ENCODE measurements around the gene CFAP141. TPM values are rescaled to one million over a fixed set of nuclear protein-coding genes. Genes with fewer than 3 reads are reported as not detected.
A peak's percentile ranks its signal among the peaks of the same experiment; 100 is the strongest.

CFAP141 gene
- polyA plus RNA-seq, 1 donor (not counting 4 experiments of a cell fraction or from before 2014, with no cell fraction given): not detected

DNA sequence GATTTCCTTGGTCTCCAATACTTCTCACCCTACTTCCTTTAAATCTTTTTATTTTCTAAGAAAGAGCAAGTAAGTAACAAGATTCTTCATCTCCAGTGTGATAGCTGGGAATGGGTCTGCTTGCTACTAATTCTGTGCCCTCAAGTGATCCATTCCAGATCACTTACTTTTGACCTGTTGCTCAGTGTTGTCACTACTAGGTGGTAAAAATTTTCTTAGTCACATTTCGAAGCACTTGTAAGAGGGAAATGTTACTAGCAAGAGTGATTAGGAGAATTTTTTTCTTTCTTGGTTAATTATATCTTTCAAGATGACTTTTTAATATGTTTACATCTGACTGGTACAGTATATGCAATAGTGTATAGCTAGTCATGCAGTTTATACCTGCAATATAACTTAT lies 16.8 kb upstream of the CFAP141 start:
- no peaks in the 10 kb centered on the region for H3K9me3 ChIP-seq (ENCODE audit: control insufficient read depth, low read depth, low read length)
- H4K20me1 ChIP-seq (ENCODE audit: control insufficient read depth, extremely low read depth, insufficient read depth, low read length): peaks cover 7% of the 10 kb centered on the region
- peaks cover 91% of the 10 kb centered on the region for H3K79me2 ChIP-seq (ENCODE audit: control insufficient read depth, insufficient read depth, low read length)
- peaks cover 7 to 35% of the 10 kb centered on the region in 2 experiments for H3K36me3 ChIP-seq (ENCODE audit: control insufficient read depth in 2 of 2, extremely low read depth in 1 of 2, insufficient read depth in 2 of 2, low read length in 2 of 2)
- dilution Hi-C loops (cut with MboI; ENCODE audit: extremely low pct_ligation_motif_present, low sequenced_read_pairs): no loop called here
- H3K4me1 ChIP-seq (ENCODE audit: control insufficient read depth, extremely low read depth, insufficient read depth, low read length): peaks cover 16% of the 10 kb centered on the region
- no peak overlapping the region for H2AFZ ChIP-seq (ENCODE audit: control insufficient read depth, low read length)
- peaks cover 3% of the 10 kb centered on the region for H3K9me1 ChIP-seq (ENCODE audit: control insufficient read depth, extremely low read depth, insufficient read depth, low read length)
- no peak for DNase-seq (ENCODE audit: low read depth, low spot score)
- no peak for FAIRE-seq
- no peak overlapping the region for H3K27ac ChIP-seq (ENCODE audit: control insufficient read depth, insufficient read depth, low read length)
- H3K27me3 ChIP-seq (ENCODE audit: control insufficient read depth, extremely low read depth, insufficient read depth, low read length): no peaks in the 10 kb centered on the region
- peak overlapping the region in 1 of 3 experiments; percentile 2 for H3K4me3 ChIP-seq (ENCODE audit: control insufficient read depth in 2 of 3, extremely low read depth in 1 of 3, insufficient read depth in 2 of 3, low read depth in 1 of 3, low read length in 3 of 3)
- H3K4me2 ChIP-seq (ENCODE audit: control insufficient read depth, extremely low read depth, insufficient read depth, low read depth, low read length): peak overlapping the region; percentile 24
- no peak overlapping the region for H3K9ac ChIP-seq (ENCODE audit: control insufficient read depth, extremely low read depth, insufficient read depth, low read length)
- no peak for TF ChIP-seq EZH2 (IDR thresholded peaks at IDR 0.05; ENCODE audit: low read length)
- TF ChIP-seq, protein P1, sequence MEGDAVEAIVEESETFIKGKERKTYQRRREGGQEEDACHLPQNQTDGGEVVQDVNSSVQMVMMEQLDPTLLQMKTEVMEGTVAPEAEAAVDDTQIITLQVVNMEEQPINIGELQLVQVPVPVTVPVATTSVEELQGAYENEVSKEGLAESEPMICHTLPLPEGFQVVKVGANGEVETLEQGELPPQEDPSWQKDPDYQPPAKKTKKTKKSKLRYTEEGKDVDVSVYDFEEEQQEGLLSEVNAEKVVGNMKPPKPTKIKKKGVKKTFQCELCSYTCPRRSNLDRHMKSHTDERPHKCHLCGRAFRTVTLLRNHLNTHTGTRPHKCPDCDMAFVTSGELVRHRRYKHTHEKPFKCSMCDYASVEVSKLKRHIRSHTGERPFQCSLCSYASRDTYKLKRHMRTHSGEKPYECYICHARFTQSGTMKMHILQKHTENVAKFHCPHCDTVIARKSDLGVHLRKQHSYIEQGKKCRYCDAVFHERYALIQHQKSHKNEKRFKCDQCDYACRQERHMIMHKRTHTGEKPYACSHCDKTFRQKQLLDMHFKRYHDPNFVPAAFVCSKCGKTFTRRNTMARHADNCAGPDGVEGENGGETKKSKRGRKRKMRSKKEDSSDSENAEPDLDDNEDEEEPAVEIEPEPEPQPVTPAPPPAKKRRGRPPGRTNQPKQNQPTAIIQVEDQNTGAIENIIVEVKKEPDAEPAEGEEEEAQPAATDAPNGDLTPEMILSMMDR (optimal IDR thresholded peaks at IDR 0.05 in 1 of 3, IDR thresholded peaks at IDR 0.05 in 1 of 3, conservative IDR thresholded peaks at IDR 0.05 in 1 of 3; ENCODE audit: extremely low read depth in 1 of 3, insufficient read depth in 2 of 3, low read length in 3 of 3): no peak

DNA sequence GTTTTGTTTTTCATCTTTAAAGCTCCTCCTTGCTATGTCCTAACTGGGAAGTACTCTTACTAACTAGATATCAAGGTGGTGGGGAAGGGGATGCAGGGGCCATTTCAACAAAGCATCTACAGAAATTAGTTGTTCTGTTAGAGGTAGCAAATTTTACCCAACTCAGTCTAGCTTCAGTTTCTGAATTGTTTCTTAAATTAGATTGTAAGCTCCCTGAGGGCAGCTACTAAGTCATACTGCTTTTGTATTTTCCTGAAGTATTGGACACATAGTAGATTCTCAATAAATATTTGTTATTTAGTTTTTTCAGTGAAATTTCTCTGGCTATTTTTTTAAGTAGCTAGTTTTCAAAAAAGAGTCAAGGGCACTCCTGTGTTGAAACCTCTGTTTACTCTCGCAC lies 16.4 kb upstream of the CFAP141 start:
- H3K79me2 ChIP-seq (ENCODE audit: control insufficient read depth, insufficient read depth, low read length): peaks cover 93% of the 10 kb centered on the region
- dilution Hi-C loops (cut with MboI; ENCODE audit: extremely low pct_ligation_motif_present, low sequenced_read_pairs): no loop called here
- peaks cover 3% of the 10 kb centered on the region for H3K9me1 ChIP-seq (ENCODE audit: control insufficient read depth, extremely low read depth, insufficient read depth, low read length)
- H3K4me3 ChIP-seq (ENCODE audit: control insufficient read depth in 2 of 3, extremely low read depth in 1 of 3, insufficient read depth in 2 of 3, low read depth in 1 of 3, low read length in 3 of 3): peak overlapping the region; percentile 91 to 99 (median 94)
- H4K20me1 ChIP-seq (ENCODE audit: control insufficient read depth, extremely low read depth, insufficient read depth, low read length): peaks cover 7% of the 10 kb centered on the region
- H3K4me2 ChIP-seq (ENCODE audit: control insufficient read depth, extremely low read depth, insufficient read depth, low read depth, low read length): peak overlapping the region; percentile 75
- FAIRE-seq (no peak), DNase-seq (ENCODE audit: low read depth, low spot score) (no peak)
- H3K27me3 ChIP-seq (ENCODE audit: control insufficient read depth, extremely low read depth, insufficient read depth, low read length): no peaks in the 10 kb centered on the region
- no peaks in the 10 kb centered on the region for H3K9me3 ChIP-seq (ENCODE audit: control insufficient read depth, low read depth, low read length)
- no peak overlapping the region for H2AFZ ChIP-seq (ENCODE audit: control insufficient read depth, low read length)
- peaks cover 7 to 33% of the 10 kb centered on the region in 2 experiments for H3K36me3 ChIP-seq (ENCODE audit: control insufficient read depth in 2 of 2, extremely low read depth in 1 of 2, insufficient read depth in 2 of 2, low read length in 2 of 2)
- no peak overlapping the region for H3K27ac ChIP-seq (ENCODE audit: control insufficient read depth, insufficient read depth, low read length)
- peaks cover 16% of the 10 kb centered on the region for H3K4me1 ChIP-seq (ENCODE audit: control insufficient read depth, extremely low read depth, insufficient read depth, low read length)
- no peak overlapping the region for H3K9ac ChIP-seq (ENCODE audit: control insufficient read depth, extremely low read depth, insufficient read depth, low read length)
- TF ChIP-seq EZH2 (IDR thresholded peaks at IDR 0.05; ENCODE audit: low read length): no peak
- TF ChIP-seq, protein P1 (optimal IDR thresholded peaks at IDR 0.05 in 1 of 3, IDR thresholded peaks at IDR 0.05 in 1 of 3, conservative IDR thresholded peaks at IDR 0.05 in 1 of 3; ENCODE audit: extremely low read depth in 1 of 3, insufficient read depth in 2 of 3, low read length in 3 of 3): no peak

All from keratinocyte (primary cell).